Endothelial cell of umbilical vein (primary cell): ENCODE results near the gene RHCE. TPM values are rescaled to one million over a fixed set of nuclear protein-coding genes. Genes with fewer than 3 reads are reported as not detected.
A peak's percentile ranks its signal among the peaks of the same experiment; 100 is the strongest.

Experiments
- BruUV-seq: library from RNA; stranded (reverse); fragments of 400-500 nt; replicated peaks from 2 replicates; lab custom pipeline; 2021; lab: Mats Ljungman, UMichigan
- CTCF ChIA-PET: fragments of 300-600, 350-600 bp; sonication (Branson Sonifier 250); formaldehyde crosslinking; loops from one replicate; lab custom pipeline; 2021; ENCODE audit warnings: antibody characterized with exemption, inconsistent platforms; lab: Charles Lee
- POLR2A ChIA-PET: fragments of 300-600, 350-600 bp; sonication (Branson Sonifier 250); formaldehyde crosslinking; loops from one replicate; lab custom pipeline; 2021; ENCODE audit warnings: antibody characterized with exemption, inconsistent platforms; lab: Charles Lee
- DNase-seq: peaks from one replicate; pipeline ENCODE4 v3.0.0-alpha.2; 2011; ENCODE audit warnings: low read depth, low spot score
- FAIRE-seq: peaks from 2 replicates; lab custom pipeline; 2011; peaks lifted over from hg19 to GRCh38; lab: Jason Lieb, UNC
- H2AFZ ChIP-seq: 2 replicates; pipeline ENCODE4 v1.6.0; 2012; ENCODE audit warnings: low read depth, low read length, control low read depth, inconsistent platforms
- H3K27ac ChIP-seq: 2 replicates; pipeline ENCODE4 v1.5.1; 2011; ENCODE audit warnings: low read depth, mild to moderate bottlenecking, control low read depth, low read length, moderate library complexity; ENCODE audit not compliant: insufficient read depth
- H3K27me3 ChIP-seq, 2 experiments: 2 replicates each; pipeline versions ENCODE4 v1.6.0 to v1.6.1; 2011; ENCODE audit warnings: low read length in 2 of 2, mixed read lengths in 1 of 2; ENCODE audit not compliant: control insufficient read depth in 2 of 2, insufficient read depth in 2 of 2
- H3K36me3 ChIP-seq, 2 experiments: 2 replicates in 1 of 2; 3 replicates in 1 of 2; pipeline ENCODE4 v1.5.1; 2011; ENCODE audit warnings: low read length in 2 of 2, mild to moderate bottlenecking in 1 of 2, moderate library complexity in 1 of 2; ENCODE audit not compliant: control insufficient read depth in 2 of 2, insufficient read depth in 2 of 2; ENCODE audit errors: extremely low read depth in 1 of 2
- H3K4me1 ChIP-seq: 3 replicates; pipeline ENCODE4 v1.5.1; 2011; ENCODE audit warnings: mild to moderate bottlenecking, low read length; ENCODE audit not compliant: control insufficient read depth, insufficient read depth; ENCODE audit errors: extremely low read depth
- H3K4me2 ChIP-seq: 2 replicates; pipeline ENCODE4 v1.6.1; 2011; ENCODE audit warnings: low read length, control low read depth, mixed read lengths; ENCODE audit not compliant: insufficient read depth
- H3K4me3 ChIP-seq, 3 experiments: fragments of 200-600 bp in 1 of 3; sonication (generic), shearing (Covaris generic) in 1 of 3; replicated peaks in 1 of 3; 2 replicates each; pipeline ENCODE4 v1.5.1; 2011 to 2016; ENCODE audit warnings: control low read depth in 3 of 3, low read length in 3 of 3, mild to moderate bottlenecking in 2 of 3, inconsistent platforms in 1 of 3, low read depth in 1 of 3, moderate library complexity in 1 of 3; ENCODE audit not compliant: insufficient read depth in 1 of 3
- H3K79me2 ChIP-seq: 2 replicates; pipeline ENCODE4 v1.6.0; 2012; ENCODE audit warnings: low read length, inconsistent platforms; ENCODE audit not compliant: control insufficient read depth, insufficient read depth
- H3K9ac ChIP-seq: replicated peaks from 2 replicates; pipeline ENCODE3; 2011; ENCODE audit warnings: low read length, control low read depth; ENCODE audit not compliant: insufficient read depth; ENCODE audit errors: extremely low read depth
- H3K9me1 ChIP-seq: replicated peaks from 3 replicates; pipeline ENCODE4 v1.6.0; 2011; ENCODE audit warnings: mild to moderate bottlenecking, low read length; ENCODE audit not compliant: control insufficient read depth, insufficient read depth; ENCODE audit errors: extremely low read depth
- H3K9me3 ChIP-seq: replicated peaks from 2 replicates; pipeline ENCODE4 v1.5.1; 2012; ENCODE audit warnings: low read length, inconsistent platforms; ENCODE audit not compliant: control insufficient read depth, insufficient read depth
- H4K20me1 ChIP-seq: replicated peaks from 2 replicates; pipeline ENCODE3; 2011; ENCODE audit warnings: mild to moderate bottlenecking, low read length; ENCODE audit not compliant: control insufficient read depth, insufficient read depth; ENCODE audit errors: extremely low read depth
- EZH2 ChIP-seq: IDR thresholded peaks from 2 replicates; pipeline ENCODE4 v1.6.1; 2012; ENCODE audit warnings: borderline replicate concordance, low read depth, mild to moderate bottlenecking, moderate library complexity, low read length, inconsistent platforms; ENCODE audit not compliant: severe bottlenecking
- MYC ChIP-seq: IDR thresholded peaks from one replicate; pipeline ENCODE4 v1.6.1; 2011; ENCODE audit warnings: mild to moderate bottlenecking, low read depth, low read length
- dilution Hi-C: fragments of 300-500 bp; cut with MboI; formaldehyde crosslinking; loops from one replicate; pipeline ENCODE4 v1.15.0; 2019; ENCODE audit warnings: low sequenced_read_pairs; ENCODE audit not compliant: extremely low pct_ligation_motif_present
- intact Hi-C: fragments of 100-400 bp; cut with micrococcal nuclease; formaldehyde crosslinking; loops from one replicate; pipeline ENCODE4 v1.10.0; 2022
- polyA plus RNA-seq, 4 experiments: library from polyadenylated mRNA; depleted of rRNA in 3 of 4; stranded (reverse) in 3 of 4; unstranded in 1 of 4; fragments of >200 nt; gene quantifications; 2 replicates each; pipeline versions ENCODE4 v1.2.1 to v1.2.3, GENCODE V29; 2011 to 2012; ENCODE audit warnings: missing spikeins in 1 of 4
- total RNA-seq: library from RNA; stranded (reverse); gene quantifications from 2 replicates; pipeline ENCODE4 v1.2.3, GENCODE V29; 2021
- TF ChIP-seq, protein P1 (sequence below), 2 donors: IDR thresholded peaks; 1 replicate in 1 of 2; 2 replicates in 1 of 2; pipeline ENCODE4 v1.5.1; 2011; ENCODE audit warnings: low read length in 2 of 2, mild to moderate bottlenecking in 2 of 2, moderate library complexity in 2 of 2, control low read depth in 1 of 2, inconsistent platforms in 1 of 2, low read depth in 1 of 2; ENCODE audit not compliant: insufficient read depth in 1 of 2; ENCODE audit errors: extremely low read depth in 1 of 2

RHCE gene
- total and polyA plus RNA-seq, 2 donors (not counting 3 experiments of a cell fraction or from before 2014, with no cell fraction given) = 0.07 TPM; not detected in 1

DNA sequence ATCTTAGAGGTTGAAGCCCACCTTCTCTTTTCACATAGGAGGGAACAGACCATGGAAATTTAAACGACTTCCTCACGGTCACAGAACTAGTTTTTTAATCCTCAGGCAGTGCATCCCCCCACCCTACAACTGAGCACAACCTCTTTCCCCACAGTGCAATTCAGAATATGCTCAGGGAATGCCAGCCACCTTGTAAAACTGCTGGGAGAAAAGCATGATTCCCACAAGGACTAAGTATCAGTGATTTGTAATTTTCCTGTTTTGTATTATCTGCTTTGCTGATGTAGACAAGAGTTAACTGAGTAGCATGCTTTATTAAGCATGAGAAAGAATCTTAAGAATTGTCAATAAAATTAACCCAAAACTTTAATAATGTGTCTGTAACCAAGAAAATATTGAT is 58.7 kb downstream of the RHCE start:
- TF ChIP-seq MYC (no peak), EZH2 (no peak)
- TF ChIP-seq, protein P1, sequence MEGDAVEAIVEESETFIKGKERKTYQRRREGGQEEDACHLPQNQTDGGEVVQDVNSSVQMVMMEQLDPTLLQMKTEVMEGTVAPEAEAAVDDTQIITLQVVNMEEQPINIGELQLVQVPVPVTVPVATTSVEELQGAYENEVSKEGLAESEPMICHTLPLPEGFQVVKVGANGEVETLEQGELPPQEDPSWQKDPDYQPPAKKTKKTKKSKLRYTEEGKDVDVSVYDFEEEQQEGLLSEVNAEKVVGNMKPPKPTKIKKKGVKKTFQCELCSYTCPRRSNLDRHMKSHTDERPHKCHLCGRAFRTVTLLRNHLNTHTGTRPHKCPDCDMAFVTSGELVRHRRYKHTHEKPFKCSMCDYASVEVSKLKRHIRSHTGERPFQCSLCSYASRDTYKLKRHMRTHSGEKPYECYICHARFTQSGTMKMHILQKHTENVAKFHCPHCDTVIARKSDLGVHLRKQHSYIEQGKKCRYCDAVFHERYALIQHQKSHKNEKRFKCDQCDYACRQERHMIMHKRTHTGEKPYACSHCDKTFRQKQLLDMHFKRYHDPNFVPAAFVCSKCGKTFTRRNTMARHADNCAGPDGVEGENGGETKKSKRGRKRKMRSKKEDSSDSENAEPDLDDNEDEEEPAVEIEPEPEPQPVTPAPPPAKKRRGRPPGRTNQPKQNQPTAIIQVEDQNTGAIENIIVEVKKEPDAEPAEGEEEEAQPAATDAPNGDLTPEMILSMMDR (IDR thresholded peaks at IDR 0.05; ENCODE audit: extremely low read depth in 1 of 2, insufficient read depth in 1 of 2, low read depth in 1 of 2, low read length in 2 of 2) = no peak
- FAIRE-seq (no peak), DNase-seq (peak; percentile 65)
- Histone ChIP-seq H3K4me2 (peak overlapping the region; percentile 73), H3K9me1 (peaks cover 4% of the 10 kb centered on the region), H3K27me3 (no peaks in the 10 kb centered on the region), H3K4me3 (no peak overlapping the region), H3K27ac (peak overlapping the region; percentile 78), H3K9ac (no peak overlapping the region), H3K9me3 (no peaks in the 10 kb centered on the region), H3K4me1 (peaks cover 19% of the 10 kb centered on the region), H2AFZ (no peak overlapping the region), H3K79me2 (no peaks in the 10 kb centered on the region), H4K20me1 (no peaks in the 10 kb centered on the region), H3K36me3 (peaks cover 2 to 4% of the 10 kb centered on the region in 2 experiments)
- dilution Hi-C loops = no loop called here
- intact Hi-C loops = no loop called here
- ChIA-PET POLR2A (no interaction called here), CTCF (no interaction called here)
- TSS peak; percentile 50 for BruUV-seq
